Endothelial cell of coronary artery (primary cell): ENCODE measurements around the gene INSC. TPM values are rescaled to one million over a fixed set of nuclear protein-coding genes. Genes with fewer than 3 reads are reported as not detected.

Source experiments
- total RNA-seq: library from RNA; depleted of rRNA; stranded (reverse); fragments of >200 nt; gene quantifications from 2 replicates; pipeline ENCODE4 v1.2.3, GENCODE V29; 2014

Gene INSC, protein sequence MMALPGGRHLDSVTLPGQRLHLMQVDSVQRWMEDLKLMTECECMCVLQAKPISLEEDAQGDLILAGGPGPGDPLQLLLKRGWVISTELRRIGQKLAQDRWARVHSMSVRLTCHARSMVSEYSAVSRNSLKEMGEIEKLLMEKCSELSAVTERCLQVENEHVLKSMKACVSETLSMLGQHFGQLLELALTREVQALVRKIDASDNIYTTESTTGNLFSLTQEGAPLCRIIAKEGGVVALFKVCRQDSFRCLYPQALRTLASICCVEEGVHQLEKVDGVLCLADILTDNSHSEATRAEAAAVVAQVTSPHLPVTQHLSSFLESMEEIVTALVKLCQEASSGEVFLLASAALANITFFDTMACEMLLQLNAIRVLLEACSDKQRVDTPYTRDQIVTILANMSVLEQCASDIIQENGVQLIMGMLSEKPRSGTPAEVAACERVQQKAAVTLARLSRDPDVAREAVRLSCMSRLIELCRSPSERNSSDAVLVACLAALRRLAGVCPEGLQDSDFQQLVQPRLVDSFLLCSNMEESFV
- total RNA-seq = 0.09 and 1.2 TPM in 2 replicates

GRCh38 chr11:15114501-15115475, at the start of gene INSC:
INSC (plus strand) TSS chr11:15114923; CDS start chr11:15149175, 34,252 bp downstream.

DNA sequence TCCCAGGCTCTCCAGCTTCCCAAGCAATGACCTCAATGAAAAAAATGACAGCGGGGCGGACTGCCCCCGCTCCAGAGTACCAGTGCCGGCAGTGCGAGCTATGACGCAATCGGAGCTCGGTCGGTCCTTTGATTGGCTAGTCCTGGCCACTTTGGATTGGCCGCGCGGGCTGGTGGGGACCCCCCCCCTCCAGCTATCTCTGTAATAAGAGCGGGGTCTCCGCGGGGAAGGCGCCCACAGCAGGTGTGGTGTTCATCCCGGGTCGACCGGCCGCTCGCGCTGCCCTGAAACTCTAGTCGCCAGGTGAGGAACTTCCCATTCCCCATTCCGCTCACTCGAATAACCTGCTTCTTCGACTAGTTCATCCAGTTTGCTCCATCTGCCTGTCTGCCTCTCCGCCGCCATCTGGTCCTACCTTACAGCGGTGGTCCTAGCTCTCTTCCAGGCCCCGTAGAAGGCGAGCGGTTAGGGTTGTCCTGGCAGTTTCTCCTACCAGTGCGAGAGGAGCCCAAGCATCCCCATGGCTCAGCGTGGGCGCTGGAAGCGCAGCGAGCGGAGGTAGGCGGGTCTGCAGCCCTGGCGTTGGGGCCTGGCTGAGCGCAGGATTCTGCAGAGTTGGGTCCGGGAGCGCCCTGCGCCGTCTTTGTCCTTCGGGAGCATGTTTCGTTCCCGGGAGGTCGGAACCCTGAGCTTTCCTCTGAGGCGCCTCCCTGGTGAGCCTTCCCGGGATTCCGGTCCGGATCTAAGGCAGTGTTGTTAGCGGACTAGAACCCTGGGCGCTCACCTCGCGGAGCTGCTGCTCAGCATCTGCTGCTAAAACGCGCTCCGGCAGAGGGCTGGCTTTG, 41.1 kb upstream of the INSC start, which contains the start of gene CALCB:
Gene CALCB (plus strand): TSS at position 233 of the 845 bp plus-strand sequence. CDS start 1,126 bp downstream, outside the sequence.

Other genes with a start within 250 kb of the INSC start
- 8.5 and 13.0 TPM in 2 replicates for gene CYP2R1, start 222.7 kb upstream of the INSC start, total RNA-seq
- not detected in 2 replicates for gene CALCA, start 142.6 kb upstream of the INSC start, total RNA-seq
- under 0.01 TPM in 1 of 2 replicates, not detected in the other for gene CALCB, start 41.3 kb upstream of the INSC start, total RNA-seq